Fibroblast of lung (primary cell): ENCODE data around the gene RMND5A.

Source experiments
- CTCF ChIP-seq, 2 donors: IDR thresholded peaks in 1 of 2; conservative IDR thresholded peaks in 1 of 2; 1 replicate in 1 of 2; 2 replicates in 1 of 2; pipeline ENCODE4 v1.5.1; 2011 to 2012; ENCODE audit warnings: low read length in 2 of 2, control low read depth in 1 of 2, inconsistent platforms in 1 of 2, low read depth in 1 of 2, mild to moderate bottlenecking in 1 of 2
- EZH2 ChIP-seq: IDR thresholded peaks from 2 replicates; pipeline ENCODE4 v1.5.1; 2012; ENCODE audit warnings: low read length, control low read depth, mild to moderate bottlenecking; ENCODE audit errors: missing control alignments

GRCh38 chr2:86679036-86679435 is 41.1 kb upstream of the RMND5A start:
- TF ChIP-seq CTCF (conservative IDR thresholded peaks at IDR 0.05 in 1 of 2, IDR thresholded peaks at IDR 0.05 in 1 of 2; ENCODE audit: low read depth in 1 of 2, low read length in 2 of 2) (no peak), EZH2 (no peak)
